HG03103 (cell line): ENCODE data around the gene MAGEF1.

ENCODE experiments used
- ATAC-seq: cut with Tn5 transposase; IDR thresholded peaks from one replicate; pipeline ENCODE4 v1.9.1; 2021; ENCODE audit warnings: low read depth; ENCODE audit not compliant: unreplicated experiment

MAGEF1 gene

GRCh38 chr3:184674626-184675025 is 37.2 kb downstream of the MAGEF1 start:
- no peak for ATAC-seq

GRCh38 chr3:184672977-184673870 is 38.6 kb downstream of the MAGEF1 start:
- no peak for ATAC-seq

GRCh38 chr3:184672335-184672734 is 39.5 kb downstream of the MAGEF1 start:
- no peak for ATAC-seq

GRCh38 chr3:184670091-184670602 is 41.7 kb downstream of the MAGEF1 start:
- no peak for ATAC-seq

GRCh38 chr3:184669578-184669977 is 42.3 kb downstream of the MAGEF1 start:
- ATAC-seq, result no peak

- ATAC-seq, result no peak
These were observed 45.4 kb downstream of the MAGEF1 start for GRCh38 chr3:184666442-184666841.

GRCh38 chr3:184665101-184665500 is 46.8 kb downstream of the MAGEF1 start:
- no peak for ATAC-seq

- no peak for ATAC-seq
These were observed 48.1 kb downstream of the MAGEF1 start for GRCh38 chr3:184663756-184664155.

- ATAC-seq, result no peak
These were observed 48.5 kb downstream of the MAGEF1 start for GRCh38 chr3:184663356-184663755.

- ATAC-seq, result no peak
These were observed 49.7 kb downstream of the MAGEF1 start for GRCh38 chr3:184662187-184662586.

- ATAC-seq, result no peak
These were observed 50.9 kb downstream of the MAGEF1 start for GRCh38 chr3:184660931-184661330.
